Inferior parietal cortex (tissue), 1 donor: ENCODE results near the gene CHST8.
A peak's percentile ranks its signal among the peaks of the same experiment; 100 is the strongest.

Experiments
- DNase-seq: peaks from one replicate; pipeline ENCODE4 v3.0.0-alpha.2; 2016; ENCODE audit errors: extremely low spot score

The CHST8 gene

GRCh38 chr19:33794683-33795369 lies 173.1 kb downstream of the CHST8 start:
- DNase-seq = no peak

GRCh38 chr19:33795370-33796163 lies 173.8 kb downstream of the CHST8 start:
- DNase-seq = peak; percentile 42

DNA sequence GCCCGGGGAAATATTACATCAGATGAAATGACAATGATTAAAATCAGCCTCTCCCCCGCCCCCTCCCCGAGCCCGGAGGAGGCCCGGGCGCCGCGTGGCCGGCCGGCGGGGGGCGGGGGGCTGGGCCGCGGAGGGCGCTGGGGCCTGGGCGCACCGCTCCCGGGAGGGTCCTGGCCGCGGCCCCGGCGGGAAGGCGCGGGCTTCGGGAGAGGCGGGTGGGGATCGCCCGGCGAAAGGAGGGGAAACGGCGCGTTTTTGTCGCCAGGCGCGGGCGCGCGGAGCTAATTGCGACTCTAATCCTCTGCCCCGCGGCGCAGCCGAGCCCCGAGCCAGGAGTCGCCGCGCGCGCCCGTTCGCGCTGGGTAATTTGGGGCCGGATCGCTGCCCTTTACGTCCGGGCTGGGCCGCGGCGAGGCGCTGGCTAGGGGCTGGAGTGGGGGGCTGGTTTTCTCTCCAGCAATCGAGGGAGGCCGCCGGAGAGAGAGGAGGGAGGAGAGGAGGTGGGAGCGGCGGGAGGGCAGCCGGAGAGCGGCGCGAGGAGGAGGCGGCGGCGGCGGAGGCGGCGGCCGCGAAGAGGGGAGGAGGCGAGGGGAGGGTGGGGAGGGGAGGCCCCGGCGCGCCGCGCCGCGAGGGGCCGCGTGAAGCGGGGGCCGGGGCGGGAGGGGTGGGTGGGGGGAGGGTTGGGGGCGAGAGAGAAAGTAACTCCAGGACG lies 174.6 kb downstream of the CHST8 start, which contains the start of gene KCTD15:
TSS of gene KCTD15 (plus strand) at position 707 of the 712 bp plus-strand sequence. CDS start 3,585 bp downstream, outside the sequence.
- no peak for DNase-seq

DNA sequence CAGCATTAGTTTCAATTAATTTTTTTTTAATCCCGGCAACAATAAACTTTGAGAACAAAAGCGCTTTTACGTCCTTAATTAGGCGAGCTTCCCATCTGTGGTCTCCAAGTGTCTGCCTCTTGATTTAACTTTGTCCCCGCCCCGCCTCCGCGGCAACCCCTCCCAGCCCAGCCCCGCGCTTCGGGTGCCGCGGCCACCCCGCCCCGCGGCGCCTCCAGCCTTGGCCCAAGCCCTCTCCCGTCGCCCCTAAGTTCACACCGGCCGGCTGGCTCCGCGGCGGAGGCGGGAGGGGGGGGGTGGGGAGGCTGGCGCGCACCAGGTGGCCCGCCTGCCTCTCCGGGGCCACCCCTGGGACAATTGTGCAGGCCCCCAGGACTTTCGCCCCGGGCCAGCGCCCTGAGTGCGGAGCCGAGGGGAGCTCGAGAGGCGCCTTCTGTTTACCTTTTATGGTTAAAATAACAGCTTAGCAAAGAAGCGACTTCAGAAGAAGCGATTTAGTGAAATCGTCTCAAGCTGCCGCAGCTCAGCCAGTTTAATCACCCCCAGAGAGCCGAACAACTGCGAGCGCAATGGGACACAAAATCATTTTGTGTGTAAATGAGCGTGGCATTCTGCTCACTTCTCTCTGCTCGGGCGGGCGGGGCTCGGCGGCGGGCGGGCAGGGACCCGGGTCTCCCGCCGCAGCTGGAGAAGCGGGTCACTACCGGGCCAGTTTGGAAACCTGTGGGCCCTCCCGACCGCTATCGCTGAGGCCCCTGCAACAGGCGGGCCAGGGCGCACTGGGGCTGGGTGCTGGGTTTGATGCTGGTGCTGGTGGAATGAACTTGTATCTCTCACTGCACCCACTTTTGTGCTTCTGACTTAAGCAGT lies 176.3 kb downstream of the CHST8 start:
- DNase-seq = no peak

GRCh38 chr19:33798681-33799111 lies 176.9 kb downstream of the CHST8 start:
- no peak for DNase-seq

DNA sequence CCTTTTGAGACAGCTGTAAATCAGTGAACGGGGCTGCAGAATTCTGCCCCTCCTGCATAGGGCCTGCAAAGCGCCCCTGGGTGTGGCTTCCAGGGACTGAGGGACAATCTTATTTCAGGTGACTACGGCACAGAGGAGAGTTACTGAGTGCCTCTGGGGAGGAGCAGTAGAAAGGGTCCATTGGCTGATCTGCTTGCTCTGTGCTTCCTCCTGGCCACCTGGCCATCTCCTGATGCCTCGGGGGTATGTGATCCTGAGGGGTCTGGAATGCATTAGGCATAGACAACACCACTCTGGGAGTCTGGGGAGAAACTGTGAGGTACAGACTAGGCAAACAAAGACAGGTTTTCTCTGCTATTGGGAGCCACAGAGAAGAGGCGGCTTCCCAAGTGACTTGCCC lies 177.7 kb downstream of the CHST8 start:
- DNase-seq = no peak

DNA sequence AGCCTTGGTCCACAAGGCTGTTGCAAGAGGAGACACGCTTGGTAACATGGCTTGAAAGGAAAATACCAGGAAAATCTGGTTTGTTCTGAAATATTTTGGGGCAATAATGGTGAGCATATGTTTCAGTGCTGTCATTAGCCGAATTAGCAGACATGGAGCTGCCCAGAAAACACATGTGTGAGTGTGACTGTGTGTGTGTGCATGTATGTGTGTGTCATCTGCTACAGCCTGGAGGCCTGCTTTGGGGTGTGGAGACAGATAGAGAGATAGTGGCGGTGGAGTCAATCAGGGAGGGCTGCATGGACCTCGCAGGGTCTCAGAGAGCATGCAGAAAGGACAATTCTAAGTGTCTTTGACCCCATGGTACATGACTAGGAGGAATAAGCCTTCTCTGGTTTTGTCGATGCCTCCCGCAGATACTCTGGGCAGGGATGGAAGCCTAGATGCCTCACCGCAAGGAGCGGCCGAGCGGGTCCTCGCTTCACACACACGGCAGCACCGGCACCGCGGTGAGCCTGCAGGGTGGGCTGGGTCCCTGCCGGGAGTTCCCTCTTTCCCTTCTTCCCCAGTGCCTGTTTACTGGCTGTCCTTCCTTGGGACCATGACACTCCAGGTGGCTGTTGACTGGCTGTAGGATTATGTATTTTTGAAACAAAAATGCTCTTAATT lies 178.4 kb downstream of the CHST8 start:
- DNase-seq = no peak

DNA sequence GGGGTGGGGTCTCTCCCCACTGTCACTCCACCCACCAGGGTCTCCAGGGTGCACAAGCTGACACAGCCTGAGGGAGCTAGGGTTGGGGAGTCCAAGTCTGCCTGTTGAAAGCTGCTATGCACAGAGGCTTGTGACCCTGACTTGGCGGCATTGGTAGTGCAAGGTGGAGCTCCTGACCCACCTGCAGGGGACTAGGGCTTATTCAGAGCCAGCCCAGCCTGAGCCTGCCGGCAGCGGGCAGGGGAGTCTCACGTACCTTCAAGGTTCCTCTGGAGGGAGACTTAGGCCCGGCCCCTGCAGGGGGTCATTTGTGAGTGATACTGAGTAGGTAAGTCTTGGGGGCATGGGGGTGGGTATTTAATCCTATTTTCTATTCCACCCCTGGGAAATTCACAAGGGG lies 179.7 kb downstream of the CHST8 start:
- DNase-seq = no peak

DNA sequence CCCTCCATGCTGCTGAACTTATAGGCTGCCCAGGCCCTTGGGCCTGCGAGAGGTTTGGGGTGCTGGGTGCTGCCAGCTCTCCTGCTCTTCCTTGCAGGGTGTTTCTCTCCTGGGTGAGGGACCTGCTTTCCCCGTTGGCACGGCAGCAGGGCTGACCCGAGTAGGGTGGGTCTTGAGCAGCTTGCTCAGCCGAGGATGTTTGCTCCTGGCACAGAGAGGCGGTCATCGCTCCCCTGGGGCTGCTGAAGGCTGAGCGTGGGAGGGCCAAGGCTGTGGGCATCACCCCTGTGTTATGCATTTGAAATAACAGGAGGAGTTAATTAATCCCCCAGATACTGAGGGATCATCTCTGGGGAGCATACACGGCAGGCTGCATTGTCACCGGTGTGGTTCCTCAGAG lies 180.2 kb downstream of the CHST8 start:
- no peak for DNase-seq

DNA sequence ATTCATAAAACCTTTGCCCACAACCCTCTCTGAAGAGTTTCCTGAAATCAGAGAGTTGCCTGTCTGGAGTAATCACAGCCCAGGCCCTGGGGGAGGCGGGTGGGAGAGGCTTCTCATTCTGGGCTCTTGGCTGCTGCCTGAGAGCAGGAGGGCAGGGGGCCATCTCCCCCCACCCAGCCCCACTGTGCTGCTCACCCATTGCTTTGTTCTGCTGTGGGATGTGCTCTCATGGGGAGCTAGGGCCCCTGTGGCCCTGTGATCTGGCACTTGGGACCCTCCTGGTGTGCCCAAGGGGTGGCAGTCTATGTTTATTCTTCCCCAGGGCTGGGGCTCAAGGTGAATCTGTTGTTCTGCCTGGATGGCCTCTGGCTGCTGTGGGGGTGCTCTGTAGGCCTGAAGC lies 181.0 kb downstream of the CHST8 start:
- no peak for DNase-seq

- DNase-seq = no peak
Measured at GRCh38 chr19:33803383-33803782, 181.6 kb downstream of the CHST8 start.

DNA sequence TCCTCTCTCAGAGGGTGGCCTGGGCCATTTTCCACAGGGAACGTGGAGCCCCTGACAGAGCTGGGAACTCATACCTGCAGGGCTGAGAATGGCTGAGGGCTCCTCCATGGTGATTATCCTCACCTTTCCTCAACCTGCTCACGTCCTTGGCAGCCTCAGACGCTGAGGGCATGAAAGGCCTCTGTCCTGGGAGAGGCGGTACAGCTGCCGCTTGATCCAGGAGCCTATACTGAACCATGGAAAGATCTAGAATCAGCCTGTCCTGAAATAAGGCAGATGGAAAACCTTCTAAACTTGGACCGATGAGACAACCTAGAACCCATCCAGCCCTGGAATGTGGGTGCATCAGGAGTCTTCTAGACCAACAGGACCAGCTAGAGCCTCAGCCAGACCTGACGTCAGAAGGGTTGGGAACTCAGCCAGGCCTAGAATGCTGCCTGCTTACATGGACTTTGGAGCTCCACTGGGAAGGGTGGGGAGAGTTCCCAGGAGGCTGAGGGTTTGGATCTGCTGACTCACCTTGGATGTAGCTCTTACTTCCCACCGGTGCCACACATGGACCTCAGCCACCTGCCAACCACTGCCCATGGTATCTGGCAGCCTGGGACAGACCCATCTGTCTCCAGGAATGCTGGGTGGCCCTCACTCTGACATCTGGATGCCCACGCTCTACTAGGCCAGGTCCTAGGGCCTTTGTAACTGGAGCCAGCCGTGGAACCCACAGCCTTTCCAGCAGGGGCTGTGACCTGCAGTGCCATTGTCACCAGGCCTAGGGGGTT lies 182.5 kb downstream of the CHST8 start:
- no peak for DNase-seq

GRCh38 chr19:33805313-33805712 lies 183.6 kb downstream of the CHST8 start:
- DNase-seq = no peak

DNA sequence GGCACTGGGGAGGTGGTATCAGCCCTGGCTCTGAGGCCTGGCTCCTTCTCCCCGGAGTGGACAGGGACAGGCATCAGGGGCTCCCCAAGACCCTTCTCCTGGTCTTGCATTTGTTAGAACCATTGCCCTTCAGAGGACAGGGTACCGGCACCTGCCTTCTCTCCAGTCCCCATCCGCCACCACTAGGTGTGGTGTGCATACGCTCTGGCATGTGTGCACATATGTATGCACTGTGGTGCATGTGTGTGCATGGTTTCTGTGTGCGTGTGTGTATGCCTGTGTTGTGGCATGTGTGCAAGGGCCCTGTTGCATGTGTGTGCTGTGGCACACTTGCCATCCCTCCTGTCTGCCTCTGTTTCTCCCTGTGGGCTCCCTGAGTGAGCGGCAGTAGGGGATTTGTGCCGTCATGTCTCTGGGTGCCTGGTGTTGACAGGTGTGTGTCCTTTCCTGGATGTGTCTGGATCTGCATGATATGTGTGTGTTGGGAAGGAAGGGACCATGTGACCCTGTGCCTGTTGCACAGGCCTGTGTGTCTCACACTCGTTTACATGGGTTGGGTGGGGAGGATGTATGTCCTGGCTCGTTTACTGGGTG lies 184.2 kb downstream of the CHST8 start:
- DNase-seq = no peak

GRCh38 chr19:33806434-33806881 lies 184.7 kb downstream of the CHST8 start:
- DNase-seq = no peak

- no peak for DNase-seq
Measured at GRCh38 chr19:33808399-33808798, 186.6 kb downstream of the CHST8 start.

GRCh38 chr19:33809960-33810359 lies 188.2 kb downstream of the CHST8 start:
- DNase-seq = no peak

- no peak for DNase-seq
Measured at GRCh38 chr19:33810821-33811220, 189.1 kb downstream of the CHST8 start.

DNA sequence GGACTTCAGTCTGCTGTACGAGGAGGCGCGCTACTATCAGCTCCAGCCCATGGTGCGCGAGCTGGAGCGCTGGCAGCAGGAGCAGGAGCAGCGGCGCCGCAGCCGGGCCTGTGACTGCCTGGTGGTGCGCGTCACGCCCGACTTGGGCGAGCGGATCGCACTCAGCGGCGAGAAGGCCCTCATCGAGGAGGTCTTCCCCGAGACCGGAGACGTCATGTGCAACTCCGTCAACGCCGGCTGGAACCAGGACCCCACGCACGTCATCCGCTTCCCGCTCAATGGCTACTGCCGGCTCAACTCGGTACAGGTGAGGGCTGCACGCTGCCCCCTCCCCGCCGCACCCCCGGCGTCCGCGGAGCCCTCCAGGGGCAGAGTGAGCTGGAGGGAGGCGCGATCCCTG lies 189.5 kb downstream of the CHST8 start:
- DNase-seq = no peak
